Lung (tissue), 13 donors: ENCODE data around the gene TATDN3. TPM values are rescaled to one million over a fixed set of nuclear protein-coding genes. Genes with fewer than 3 reads are reported as not detected.
"Not testable (repeated sequence)": the region's sequence is repeated elsewhere in the genome, so short reads cannot be mapped to it uniquely, and the experiment has no call there.

Experiments used
- ATAC-seq: fragments of 200-7000 bp; cut with Tn5 transposase; one replicate; pipeline ENCODE4 v1.9.1; 2020; ENCODE audit warnings: moderate number of reproducible peaks; ENCODE audit not compliant: insufficient read depth, low FRiP score
- DNase-seq, 3 donors: peaks; one replicate each; pipeline ENCODE4 v3.0.0-alpha.2; 2013 to 2017
- H3K27ac ChIP-seq, 2 donors: one replicate each; pipeline ENCODE4 v1.5.1; 2013; ENCODE audit warnings: mild to moderate bottlenecking in 2 of 2, moderate library complexity in 2 of 2, control low read depth in 1 of 2, inconsistent platforms in 1 of 2, low read depth in 1 of 2, low read length in 1 of 2
- H3K27me3 ChIP-seq, 3 donors: one replicate each; pipeline ENCODE4 v1.5.1; 2013; ENCODE audit warnings: low read length in 2 of 3; ENCODE audit not compliant: control insufficient read depth in 3 of 3, insufficient read depth in 3 of 3
- H3K36me3 ChIP-seq, 4 donors: one replicate each; pipeline ENCODE4 v1.5.1; 2013; ENCODE audit warnings: low read length in 4 of 4, mild to moderate bottlenecking in 1 of 4, moderate library complexity in 1 of 4; ENCODE audit not compliant: control insufficient read depth in 4 of 4, insufficient read depth in 4 of 4
- H3K4me1 ChIP-seq, 5 donors: one replicate each; pipeline ENCODE4 v1.5.1; 2013; ENCODE audit warnings: low read length in 5 of 5, mild to moderate bottlenecking in 2 of 5, moderate library complexity in 1 of 5; ENCODE audit not compliant: control insufficient read depth in 5 of 5, insufficient read depth in 5 of 5
- H3K4me3 ChIP-seq: one replicate; pipeline ENCODE4 v1.5.1; 2013; ENCODE audit warnings: mild to moderate bottlenecking, control low read depth, moderate library complexity
- H3K9ac ChIP-seq, 2 donors: one replicate each; pipeline ENCODE4 v1.5.1; 2013; ENCODE audit warnings: low read length in 2 of 2, control low read depth in 1 of 2; ENCODE audit not compliant: insufficient read depth in 1 of 2
- H3K9me3 ChIP-seq, 4 donors: one replicate each; pipeline ENCODE4 v1.5.1; 2013; ENCODE audit warnings: low read length in 3 of 4, mild to moderate bottlenecking in 1 of 4, moderate library complexity in 1 of 4; ENCODE audit not compliant: control insufficient read depth in 4 of 4, insufficient read depth in 3 of 4
- CTCF ChIP-seq: IDR thresholded peaks from 2 replicates; pipeline ENCODE4 v1.5.1; 2012; ENCODE audit warnings: mild to moderate bottlenecking; ENCODE audit errors: control extremely low read depth, extremely low read depth
- WGBS, 2 donors: extraction: QIAGEN DNeasy Blood & Tissue Kit; methylation state at CpG; one replicate each; pipeline ENCODE4 v1.1.7; 2013; 5-methylcytosine and 5-hydroxymethylcytosine counted together
- polyA plus RNA-seq, 2 donors: library from polyadenylated mRNA; stranded (reverse); fragments of 200-250 nt; gene quantifications; one replicate each; pipeline ENCODE4 v1.2.1, GENCODE V29; 2013
- small RNA-seq: library from RNA; depleted of rRNA; stranded (forward); fragments of <200 nt; gene quantifications from one replicate; pipeline ENCODE3, GENCODE V24; 2014; ENCODE audit warnings: low replicate concordance
- total RNA-seq, 2 donors: library from RNA; depleted of rRNA in 1 of 2; stranded (reverse); fragments of >200 nt in 1 of 2; gene quantifications; one replicate each; pipeline ENCODE4 v1.2.1, GENCODE V29; 2014 to 2021
- donor health status: control.
- donor health status: control.
- donor health status: Bipolar disorder and iron deficiency.
- donor health status: healthy.
- donor health status: DM: yes; HTN: yes; CAD: no.

The TATDN3 gene
- total and polyA plus RNA-seq, 4 donors = 11.2 to 17.8 (median 13.8) TPM

GRCh38 chr1:212862111-212862690 is 70.5 kb downstream of the TATDN3 start:
- peaks cover 0 to 9% (median 5%) of the 10 kb centered on the region in 4 donors for H3K36me3 ChIP-seq
- no peak for TF ChIP-seq CTCF
- no peak for ATAC-seq
- H3K4me1 ChIP-seq = peaks cover 0 to 12% (median 6%) of the 10 kb centered on the region in 5 donors
- no peak overlapping the region for H3K4me3 ChIP-seq
- WGBS, 2 donors = 35 to 74% methylated on average over 2 of the region's 2 CpGs
- no peak for DNase-seq
- no peaks in the 10 kb centered on the region for H3K9me3 ChIP-seq
- no peak overlapping the region for H3K27ac ChIP-seq
- no peaks in the 10 kb centered on the region for H3K27me3 ChIP-seq
- H3K9ac ChIP-seq = no peak overlapping the region

- H3K36me3 ChIP-seq, H3K9me3 ChIP-seq, H3K4me3 ChIP-seq, H3K27me3 ChIP-seq, DNase-seq, ATAC-seq, H3K27ac ChIP-seq, H3K9ac ChIP-seq: not testable (repeated sequence)
- peaks cover 0 to 12% (median 6%) of the 10 kb centered on the region in 5 donors for H3K4me1 ChIP-seq
- 86 to 89% methylated on average over 10 of the region's 10 CpGs for WGBS, 2 donors
Observed at GRCh38 chr1:212863345-212863744, 71.7 kb downstream of the TATDN3 start.

GRCh38 chr1:212864201-212864600 is 72.5 kb downstream of the TATDN3 start:
- H3K4me1 ChIP-seq = peaks cover 0 to 9% (median 6%) of the 10 kb centered on the region in 5 donors
- 77 to 80% methylated on average over 4 of the region's 4 CpGs for WGBS, 2 donors
- no peak for ATAC-seq

More at GRCh38 chr1:212864201-212864600, 72.5 kb downstream of the TATDN3 start:
- DNase-seq = no peak
- Histone ChIP-seq H3K9ac (no peak overlapping the region), H3K27ac (no peak overlapping the region), H3K27me3 (no peaks in the 10 kb centered on the region), H3K36me3 (peaks cover 0 to 9% (median 5%) of the 10 kb centered on the region in 4 donors), H3K9me3 (no peaks in the 10 kb centered on the region), H3K4me3 (no peak overlapping the region)
- no peak for TF ChIP-seq CTCF

Small RNA genes lying within 50 kb of the gene (small RNA-seq; reads per million reads assigned to genes)
- not detected for gene AC104333.1
- not detected for gene AC104333.2

Other genes starting within 250 kb of the TATDN3 start
- 10 to 100 TPM; 15.9 to 44.1 TPM for gene ATF3, start 183.1 kb upstream of the TATDN3 start, total RNA-seq
- 10 to 100 TPM; 22.3 to 26.5 TPM for gene ATF3, start 183.1 kb upstream of the TATDN3 start, polyA plus RNA-seq
- gene BATF3, start 92.1 kb upstream of the TATDN3 start, total RNA-seq = 10 to 100 TPM in 1 of 2 donors, 1 to 10 TPM in 1; 2.4 to 12.0 TPM
- 10 to 100 TPM in 1 of 2 donors, 1 to 10 TPM in 1; 8.3 to 24.6 TPM for gene BATF3, start 92.1 kb upstream of the TATDN3 start, polyA plus RNA-seq
- gene NSL1, start 117 bp upstream of the TATDN3 start, total RNA-seq = 10 to 100 TPM; 27.5 to 48.8 TPM
- gene NSL1, start 117 bp upstream of the TATDN3 start, polyA plus RNA-seq = 10 to 100 TPM in 1 of 2 donors, 1 to 10 TPM in 1; 9.2 to 26.5 TPM
- not detected for gene SPATA45, start 55.8 kb downstream of the TATDN3 start, total RNA-seq
- not detected for gene SPATA45, start 55.8 kb downstream of the TATDN3 start, polyA plus RNA-seq
- gene FLVCR1, start 66.4 kb downstream of the TATDN3 start, total RNA-seq = 10 to 100 TPM in 1 of 2 donors, 1 to 10 TPM in 1; 8.6 to 17.4 TPM
- 1 to 10 TPM; 4.5 to 4.6 TPM for gene FLVCR1, start 66.4 kb downstream of the TATDN3 start, polyA plus RNA-seq
- gene VASH2, start 158.6 kb downstream of the TATDN3 start, total RNA-seq = 10 to 100 TPM in 1 of 2 donors, 1 to 10 TPM in 1; 1.7 to 11.0 TPM
- under 1 TPM; 0.26 to 0.49 TPM for gene VASH2, start 158.6 kb downstream of the TATDN3 start, polyA plus RNA-seq
- 10 to 100 TPM; 35.4 to 53.7 TPM for gene ANGEL2, start 224.0 kb downstream of the TATDN3 start, total RNA-seq
- 10 to 100 TPM; 13.7 to 22.5 TPM for gene ANGEL2, start 224.0 kb downstream of the TATDN3 start, polyA plus RNA-seq